HEK293 (cell line): ENCODE measurements around the gene TRIM7.
"Not testable (repeated sequence)": the region's sequence is repeated elsewhere in the genome, so short reads cannot be mapped to it uniquely, and the experiment has no call there.

Experiments
- CTCF ChIA-PET: fragments of 350-600 bp; formaldehyde crosslinking; extraction: SDS; loops from one replicate; lab custom pipeline; 2021; ENCODE audit warnings: antibody characterized with exemption; lab: Yijun Ruan, JAX
- POLR2A ChIA-PET: fragments of 300-600 bp; formaldehyde crosslinking; extraction: SDS; loops from one replicate; lab custom pipeline; 2020; ENCODE audit warnings: antibody characterized with exemption, inconsistent platforms; lab: Yijun Ruan, JAX
- H3K27ac ChIP-seq: fragments of 200-500 bp; sonication (Bioruptor generic); 2 replicates; pipeline ENCODE4 v1.5.1; 2014; ENCODE audit warnings: low read depth, low read length, control low read depth, inconsistent platforms; ENCODE audit errors: extremely low read depth
- H3K36me3 ChIP-seq, 2 experiments: fragments of 200-500 bp in 1 of 2; sonication (Bioruptor generic) in 1 of 2; 1 replicate in 1 of 2; 2 replicates in 1 of 2; pipeline ENCODE4 v1.5.1; 2014 to 2017; ENCODE audit warnings: inconsistent platforms in 2 of 2, low read length in 2 of 2; ENCODE audit not compliant: control insufficient read depth in 2 of 2, insufficient read depth in 1 of 2
- H3K4me1 ChIP-seq: fragments of 200-500 bp; sonication (Bioruptor generic); 2 replicates; pipeline ENCODE4 v1.5.1; 2014; ENCODE audit warnings: mild to moderate bottlenecking, low read length, inconsistent platforms; ENCODE audit not compliant: control insufficient read depth, insufficient read depth
- H3K4me3 ChIP-seq: 2 replicates; pipeline ENCODE4 v1.5.1; 2011; ENCODE audit warnings: low read depth, mild to moderate bottlenecking, control low read depth, low read length, moderate library complexity
- H3K9me3 ChIP-seq: fragments of 200-500 bp; sonication (Bioruptor generic); 2 replicates; pipeline ENCODE4 v1.5.1; 2014; ENCODE audit warnings: low read depth, low read length, inconsistent platforms; ENCODE audit not compliant: control insufficient read depth, insufficient read depth
- BCL11A ChIP-seq: fragments of 450-650 bp; formaldehyde crosslinking; IDR thresholded peaks from 2 replicates; pipeline ENCODE4 v1.5.1; 2016; ENCODE audit warnings: low read depth, missing biosample characterization, missing genetic modification characterization
- BCL11B ChIP-seq: fragments of 450-650 bp; formaldehyde crosslinking; IDR thresholded peaks from 2 replicates; pipeline ENCODE4 v1.5.1; 2016; ENCODE audit warnings: low read depth, missing biosample characterization, missing genetic modification characterization
- GLI4 ChIP-seq: fragments of 450-650 bp; formaldehyde crosslinking; IDR thresholded peaks from 2 replicates; pipeline ENCODE4 v1.5.1; 2016; ENCODE audit warnings: missing biosample characterization, missing genetic modification characterization
- GLIS2 ChIP-seq: fragments of 450-650 bp; formaldehyde crosslinking; IDR thresholded peaks from 2 replicates; pipeline ENCODE4 v1.5.1; 2016; ENCODE audit warnings: missing biosample characterization, missing genetic modification characterization
- IKZF3 ChIP-seq: fragments of 450-650 bp; IDR thresholded peaks from 2 replicates; pipeline ENCODE4 v1.5.0; 2018; ENCODE audit warnings: missing biosample characterization, mild to moderate bottlenecking, missing genetic modification characterization, moderate library complexity
- KLF9 ChIP-seq: fragments of 450-650 bp; formaldehyde crosslinking; IDR thresholded peaks from 2 replicates; pipeline ENCODE4 v1.5.1; 2016; ENCODE audit warnings: missing biosample characterization, missing genetic modification characterization, low read depth
- PRDM10 ChIP-seq: fragments of 450-650 bp; formaldehyde crosslinking; IDR thresholded peaks from 2 replicates; pipeline ENCODE4 v1.5.1; 2016; ENCODE audit warnings: missing biosample characterization, missing genetic modification characterization
- SP2 ChIP-seq: fragments of 450-650 bp; formaldehyde crosslinking; IDR thresholded peaks from 2 replicates; pipeline ENCODE4 v1.5.1; 2016; ENCODE audit warnings: missing biosample characterization, missing genetic modification characterization
- TRIM28 ChIP-seq: IDR thresholded peaks from 2 replicates; pipeline ENCODE4 v1.6.1; 2011; ENCODE audit warnings: low read length, control low read depth, borderline replicate concordance
- ZBTB20 ChIP-seq: fragments of 450-650 bp; formaldehyde crosslinking; IDR thresholded peaks from 2 replicates; pipeline ENCODE4 v1.5.1; 2016; ENCODE audit warnings: missing biosample characterization, missing genetic modification characterization
- ZBTB6 ChIP-seq: fragments of 450-650 bp; formaldehyde crosslinking; IDR thresholded peaks from 2 replicates; pipeline ENCODE4 v1.5.1; 2017; ENCODE audit warnings: missing biosample characterization, missing genetic modification characterization
- ZBTB8A ChIP-seq: fragments of 450-650 bp; formaldehyde crosslinking; IDR thresholded peaks from 2 replicates; pipeline ENCODE4 v1.5.1; 2016; ENCODE audit warnings: missing biosample characterization, missing genetic modification characterization
- ZEB2 ChIP-seq: fragments of 450-650 bp; formaldehyde crosslinking; IDR thresholded peaks from 2 replicates; pipeline ENCODE4 v1.5.1; 2016; ENCODE audit warnings: missing biosample characterization, missing genetic modification characterization
- ZFHX2 ChIP-seq: fragments of 450-650 bp; formaldehyde crosslinking; conservative IDR thresholded peaks from 2 replicates; pipeline ENCODE4 v1.5.1; 2016; ENCODE audit warnings: missing biosample characterization, missing genetic modification characterization
- ZIC2 ChIP-seq: fragments of 450-650 bp; formaldehyde crosslinking; IDR thresholded peaks from 2 replicates; pipeline ENCODE4 v1.5.1; 2016; ENCODE audit warnings: missing biosample characterization, missing genetic modification characterization
- ZNF133 ChIP-seq: fragments of 450-650 bp; formaldehyde crosslinking; IDR thresholded peaks from 2 replicates; pipeline ENCODE4 v1.5.1; 2016; ENCODE audit warnings: missing biosample characterization, missing genetic modification characterization
- ZNF335 ChIP-seq: fragments of 450-650 bp; formaldehyde crosslinking; conservative IDR thresholded peaks from 2 replicates; pipeline ENCODE4 v1.5.1; 2016; ENCODE audit warnings: missing biosample characterization, missing genetic modification characterization
- ZNF366 ChIP-seq: fragments of 450-650 bp; formaldehyde crosslinking; conservative IDR thresholded peaks from 2 replicates; pipeline ENCODE4 v1.5.1; 2016; ENCODE audit warnings: missing biosample characterization, missing genetic modification characterization
- ZNF391 ChIP-seq: fragments of 450-650 bp; formaldehyde crosslinking; IDR thresholded peaks from 2 replicates; pipeline ENCODE4 v1.5.1; 2016; ENCODE audit warnings: low read depth, missing biosample characterization, missing genetic modification characterization, borderline replicate concordance
- ZNF394 ChIP-seq: fragments of 450-650 bp; formaldehyde crosslinking; IDR thresholded peaks from 2 replicates; pipeline ENCODE4 v1.5.1; 2016; ENCODE audit warnings: missing biosample characterization, missing genetic modification characterization, mild to moderate bottlenecking, moderate library complexity, borderline replicate concordance
- ZNF423 ChIP-seq: fragments of 450-650 bp; formaldehyde crosslinking; IDR thresholded peaks from 2 replicates; pipeline ENCODE4 v1.5.1; 2016; ENCODE audit warnings: missing biosample characterization, missing genetic modification characterization
- ZNF561 ChIP-seq: fragments of 450-650 bp; IDR thresholded peaks from 2 replicates; pipeline ENCODE4 v1.5.1; 2018; ENCODE audit warnings: missing biosample characterization, missing genetic modification characterization, borderline replicate concordance
- ZNF692 ChIP-seq: fragments of 450-650 bp; formaldehyde crosslinking; IDR thresholded peaks from 2 replicates; pipeline ENCODE4 v1.5.1; 2016; ENCODE audit warnings: missing biosample characterization, missing genetic modification characterization
- ZNF777 ChIP-seq: fragments of 450-650 bp; formaldehyde crosslinking; IDR thresholded peaks from 2 replicates; pipeline ENCODE4 v1.5.1; 2017; ENCODE audit warnings: missing biosample characterization, missing genetic modification characterization, borderline replicate concordance
- ZNF843 ChIP-seq: fragments of 450-650 bp; formaldehyde crosslinking; IDR thresholded peaks from 2 replicates; pipeline ENCODE4 v1.5.1; 2016; ENCODE audit warnings: missing biosample characterization, missing genetic modification characterization
- ZSCAN5A ChIP-seq: fragments of 450-650 bp; formaldehyde crosslinking; IDR thresholded peaks from 2 replicates; pipeline ENCODE4 v1.5.1; 2016; ENCODE audit warnings: missing biosample characterization, missing genetic modification characterization
- TF ChIP-seq, protein P1 (sequence below): fragments of 450-650 bp; formaldehyde crosslinking; IDR thresholded peaks from 2 replicates; pipeline ENCODE4 v1.5.1; 2016; ENCODE audit warnings: missing biosample characterization, missing genetic modification characterization

TRIM7 gene

DNA sequence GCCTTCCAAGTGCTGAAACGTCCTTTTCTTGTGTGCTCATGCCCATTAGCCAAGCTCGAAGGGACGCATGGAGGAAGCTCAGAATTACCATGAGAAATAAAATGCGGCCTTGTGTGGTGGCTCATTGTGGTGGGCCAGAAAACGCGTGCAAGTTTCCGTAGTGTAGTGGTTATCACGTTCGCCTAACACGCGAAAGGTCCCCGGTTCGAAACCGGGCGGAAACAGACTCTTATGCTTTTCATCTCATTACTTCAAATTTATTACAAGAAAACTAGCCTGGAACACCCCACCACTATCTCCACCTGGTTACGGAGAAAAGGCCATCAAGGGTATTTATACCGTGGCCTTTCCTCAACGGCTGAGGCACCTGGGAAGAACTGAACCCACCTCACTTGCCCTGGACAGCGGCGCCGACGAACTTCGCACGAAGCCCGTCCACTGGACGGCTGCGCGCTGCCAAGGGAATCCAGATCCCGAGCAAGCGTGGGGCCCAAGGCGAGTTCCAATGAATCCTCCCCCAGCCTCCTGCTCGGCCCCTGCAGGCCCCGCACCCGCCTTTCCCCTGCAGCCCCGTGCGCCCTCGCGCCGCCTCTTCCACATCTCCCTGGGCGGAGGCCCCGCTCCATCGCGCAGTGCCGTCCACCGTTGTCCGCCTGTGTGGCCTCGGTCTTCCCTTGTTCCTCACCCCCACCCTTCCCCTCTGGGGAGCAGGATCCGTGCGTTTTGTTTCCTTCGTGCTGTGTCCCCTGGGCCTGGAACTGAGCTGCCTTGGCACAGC, 35.3 kb downstream of the TRIM7 start:
- POLR2A ChIA-PET, H3K4me1 ChIP-seq, H3K36me3 ChIP-seq, H3K9me3 ChIP-seq: not testable (repeated sequence)
- CTCF ChIA-PET: interaction anchor here (0.6 to 3.6 kb wide), 7 partner anchors 11 to 1090 kb away, joined by 3 to 27 read pairs (median 5); no protein-coding TSS in a partner anchor
- peak overlapping the region; percentile 28 for H3K27ac ChIP-seq
- peak overlapping the region; percentile 27 for H3K4me3 ChIP-seq
- TF ChIP-seq ZBTB8A (peak; percentile 98), ZNF133 (tag by site-specific recombination) (0 out of 2 replicates have a peak, but pooled peaks have one; percentile 8), ZFHX2 (tag by site-specific recombination) (peak; percentile 85), KLF9 (0 out of 2 replicates have a peak, but pooled peaks have one; percentile 20), ZNF366 (tag by site-specific recombination) (peak; percentile 91), GLIS2 (tag by site-specific recombination) (peak; percentile 75), ZNF561 (tag by site-specific recombination) (0 out of 2 replicates have a peak, but pooled peaks have one; percentile 36), BCL11B (peak; percentile 2), GLI4 (tag by site-specific recombination) (peak; percentile 44; the same call in 1 of the 2 replicates), ZBTB20 (tag by site-specific recombination) (peak; percentile 99), ZNF423 (tag by site-specific recombination) (peak; percentile 32; the same call in 1 of the 2 replicates), ZNF391 (tag by site-specific recombination) (peak; percentile 36; the same call in 1 of the 2 replicates), ZNF843 (tag by site-specific recombination) (0 out of 2 replicates have a peak, but pooled peaks have one; percentile 13), TRIM28 (peak; percentile 71; the same call in 1 of the 2 replicates), BCL11A (0 out of 2 replicates have a peak, but pooled peaks have one; percentile 56), ZBTB6 (tag by site-specific recombination) (peak; percentile 64; the same call in 1 of the 2 replicates), ZEB2 (tag by site-specific recombination) (peak; percentile 89), ZNF394 (peak; percentile 53; the same call in 1 of the 2 replicates), ZNF692 (tag by site-specific recombination) (peak; percentile 90), SP2 (tag by site-specific recombination) (peak; percentile 77), ZNF777 (tag by site-specific recombination) (peak; percentile 78), PRDM10 (tag by site-specific recombination) (peak; percentile 67; the same call in 1 of the 2 replicates), ZSCAN5A (peak; percentile 89), IKZF3 (tag by site-specific recombination) (peak; percentile 67; the same call in 1 of the 2 replicates), ZNF335 (peak; percentile 66), ZIC2 (tag by site-specific recombination) (peak; percentile 64; the same call in 1 of the 2 replicates)
- TF ChIP-seq, protein P1, sequence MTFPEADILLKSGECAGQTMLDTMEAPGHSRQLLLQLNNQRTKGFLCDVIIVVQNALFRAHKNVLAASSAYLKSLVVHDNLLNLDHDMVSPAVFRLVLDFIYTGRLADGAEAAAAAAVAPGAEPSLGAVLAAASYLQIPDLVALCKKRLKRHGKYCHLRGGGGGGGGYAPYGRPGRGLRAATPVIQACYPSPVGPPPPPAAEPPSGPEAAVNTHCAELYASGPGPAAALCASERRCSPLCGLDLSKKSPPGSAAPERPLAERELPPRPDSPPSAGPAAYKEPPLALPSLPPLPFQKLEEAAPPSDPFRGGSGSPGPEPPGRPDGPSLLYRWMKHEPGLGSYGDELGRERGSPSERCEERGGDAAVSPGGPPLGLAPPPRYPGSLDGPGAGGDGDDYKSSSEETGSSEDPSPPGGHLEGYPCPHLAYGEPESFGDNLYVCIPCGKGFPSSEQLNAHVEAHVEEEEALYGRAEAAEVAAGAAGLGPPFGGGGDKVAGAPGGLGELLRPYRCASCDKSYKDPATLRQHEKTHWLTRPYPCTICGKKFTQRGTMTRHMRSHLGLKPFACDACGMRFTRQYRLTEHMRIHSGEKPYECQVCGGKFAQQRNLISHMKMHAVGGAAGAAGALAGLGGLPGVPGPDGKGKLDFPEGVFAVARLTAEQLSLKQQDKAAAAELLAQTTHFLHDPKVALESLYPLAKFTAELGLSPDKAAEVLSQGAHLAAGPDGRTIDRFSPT (tag by site-specific recombination): 0 out of 2 replicates have a peak, but pooled peaks have one; percentile 22
